Natural killer cell (primary cell): ENCODE data around the gene BTBD7. TPM values are rescaled to one million over a fixed set of nuclear protein-coding genes. Genes with fewer than 3 reads are reported as not detected.

Experiments used
- ATAC-seq, 3 donors: fragments of 150-1000 bp in 2 of 3; fragments of 200-7000 bp in 1 of 3; cut with Tn5 transposase; 1 replicate in 1 of 3; 2 replicates in 2 of 3; pipeline ENCODE4 v1.10.0; 2021; ENCODE audit warnings: mild to moderate bottlenecking in 2 of 3, moderate library complexity in 2 of 3
- DNase-seq, 2 donors: peaks; one replicate each; pipeline versions ENCODE4 v3.0.0 to v3.0.0-alpha.2; 2013 to 2021; ENCODE audit warnings: mixed read lengths in 1 of 2
- H3K27ac ChIP-seq: one replicate; pipeline ENCODE4 v1.5.1; 2013; ENCODE audit warnings: mild to moderate bottlenecking, low read length
- H3K27me3 ChIP-seq: one replicate; pipeline ENCODE4 v1.6.1; 2013; ENCODE audit warnings: low read length; ENCODE audit not compliant: control insufficient read depth, insufficient read depth
- H3K36me3 ChIP-seq: one replicate; pipeline ENCODE4 v1.6.1; 2013; ENCODE audit warnings: low read length; ENCODE audit not compliant: control insufficient read depth, insufficient read depth
- H3K4me1 ChIP-seq: one replicate; pipeline ENCODE4 v1.6.1; 2013; ENCODE audit warnings: low read length; ENCODE audit not compliant: control insufficient read depth, insufficient read depth
- H3K4me3 ChIP-seq: one replicate; pipeline ENCODE4 v1.5.1; 2013; ENCODE audit warnings: low read length
- H3K9me3 ChIP-seq: one replicate; pipeline ENCODE4 v1.6.1; 2013; ENCODE audit warnings: low read length; ENCODE audit not compliant: control insufficient read depth, insufficient read depth
- H3K27ac Mint-ChIP-seq, 2 donors: one replicate each; pipeline ENCODE4 v1.8.0; 2022; ENCODE audit warnings: mild to moderate bottlenecking in 2 of 2, mixed read lengths in 2 of 2, moderate library complexity in 1 of 2
- H3K27me3 Mint-ChIP-seq, 2 donors: one replicate each; pipeline ENCODE4 v1.8.0; 2022; ENCODE audit warnings: low read depth in 2 of 2, mixed read lengths in 2 of 2
- H3K36me3 Mint-ChIP-seq: one replicate; pipeline ENCODE4 v1.8.0; 2022; ENCODE audit warnings: mixed read lengths
- H3K4me1 Mint-ChIP-seq, 2 donors: one replicate each; pipeline ENCODE4 v1.8.0; 2022; ENCODE audit warnings: mixed read lengths in 2 of 2
- H3K4me3 Mint-ChIP-seq: one replicate; pipeline ENCODE4 v1.8.0; 2022; ENCODE audit warnings: mild to moderate bottlenecking, moderate library complexity, mixed read lengths
- H3K9me3 Mint-ChIP-seq, 2 donors: one replicate each; pipeline ENCODE4 v1.8.0; 2022; ENCODE audit warnings: mixed read lengths in 2 of 2
- CTCF ChIP-seq: fragments of 200-600 bp; IDR thresholded peaks from one replicate; pipeline ENCODE4 v1.8.0; 2022; ENCODE audit warnings: antibody characterized with exemption
- WGBS: methylation state at CpG from one replicate; pipeline ENCODE4 v1.1.7; 2013; ENCODE audit warnings: missing lambda C conversion rate; ENCODE audit not compliant: insufficient coverage; 5-methylcytosine and 5-hydroxymethylcytosine counted together
- intact Hi-C: fragments of 100-400 bp; cut with micrococcal nuclease; formaldehyde crosslinking; loops from one replicate; pipeline ENCODE4 v1.14.2; 2022
- total RNA-seq, 4 donors: library from RNA; stranded (reverse); fragments of 120-200 nt in 1 of 4; gene quantifications; one replicate each; pipeline versions ENCODE4 v1.2.3 to v1.2.4, GENCODE V29; 2013 to 2022

Gene BTBD7
- total RNA-seq, 3 donors from 2014 or later (not counting 1 experiment from before 2014, with no cell fraction given) = 32.6 to 41.4 (median 38.7) TPM

GRCh38 chr14:93262446-93262845, 70.4 kb downstream of the BTBD7 start:
- ATAC-seq = no peak
- no peak for DNase-seq
- Mint-ChIP-seq H3K4me3 (no peak overlapping the region), H3K4me1 (peaks cover 26 to 27% of the 10 kb centered on the region in 2 donors), H3K36me3 (peaks cover 9% of the 10 kb centered on the region), H3K9me3 (no peaks in the 10 kb centered on the region), H3K27me3 (no peaks in the 10 kb centered on the region), H3K27ac (peak overlapping the region in 1 of 2 donors; percentile 46)
- intact Hi-C loops = no loop called here
- no peak for TF ChIP-seq CTCF
- no peak overlapping the region for H3K27ac ChIP-seq
- no peaks in the 10 kb centered on the region for H3K4me1 ChIP-seq
- H3K4me3 ChIP-seq = no peak overlapping the region
- H3K9me3 ChIP-seq = no peaks in the 10 kb centered on the region
- peaks cover 17% of the 10 kb centered on the region for H3K36me3 ChIP-seq
- H3K27me3 ChIP-seq = no peaks in the 10 kb centered on the region
- no CpG with 5 or more reads among the region's 2 CpGs for WGBS

GRCh38 chr14:93249128-93249831, 83.6 kb downstream of the BTBD7 start:
- Histone ChIP-seq H3K4me1 (no peaks in the 10 kb centered on the region), H3K27ac (no peak overlapping the region), H3K27me3 (no peaks in the 10 kb centered on the region), H3K36me3 (peaks cover 62% of the 10 kb centered on the region), H3K9me3 (no peaks in the 10 kb centered on the region), H3K4me3 (no peak overlapping the region)
- H3K27me3 Mint-ChIP-seq = no peaks in the 10 kb centered on the region
- ATAC-seq = no peak
- peaks cover 10% of the 10 kb centered on the region for H3K36me3 Mint-ChIP-seq
- peaks cover 0 to 5% of the 10 kb centered on the region in 2 donors for H3K4me1 Mint-ChIP-seq
- no peak for TF ChIP-seq CTCF
- H3K4me3 Mint-ChIP-seq = no peak overlapping the region
- intact Hi-C loops = no loop called here
- 98% methylated on average over 7 of the region's 7 CpGs for WGBS
- H3K27ac Mint-ChIP-seq = no peak overlapping the region
- H3K9me3 Mint-ChIP-seq = no peaks in the 10 kb centered on the region
- DNase-seq = no peak

GRCh38 chr14:93246534-93246933, 86.3 kb downstream of the BTBD7 start:
- ATAC-seq = no peak
- no peaks in the 10 kb centered on the region for H3K9me3 ChIP-seq

More at GRCh38 chr14:93246534-93246933, 86.3 kb downstream of the BTBD7 start:
- H3K4me3 Mint-ChIP-seq = no peak overlapping the region
- no peaks in the 10 kb centered on the region for H3K4me1 ChIP-seq
- H3K4me1 Mint-ChIP-seq = peaks cover 0 to 5% of the 10 kb centered on the region in 2 donors
- no peak overlapping the region for H3K27ac Mint-ChIP-seq
- no peak for DNase-seq
- H3K27me3 Mint-ChIP-seq = no peaks in the 10 kb centered on the region
- peaks cover 72% of the 10 kb centered on the region for H3K36me3 ChIP-seq
- H3K27me3 ChIP-seq = no peaks in the 10 kb centered on the region
- H3K27ac ChIP-seq = no peak overlapping the region
- no peak overlapping the region for H3K4me3 ChIP-seq
- TF ChIP-seq CTCF = no peak
- intact Hi-C loops = no loop called here
- peaks cover 15% of the 10 kb centered on the region for H3K36me3 Mint-ChIP-seq
- no peaks in the 10 kb centered on the region for H3K9me3 Mint-ChIP-seq
